ENCODE data around the gene TRIM59.

- TF ChIP-seq CTCF (IDR thresholded peaks at IDR 0.05) (no peak), POLR2A (IDR thresholded peaks at IDR 0.05) (no peak)
Observed at GRCh38 chr3:160473221-160473620, 23.6 kb upstream of the TRIM59 start.

Measured in body of pancreas (tissue), 4 donors.